ENCODE results near the gene RIPOR3.
"Not testable (repeated sequence)": the region's sequence is repeated elsewhere in the genome, so short reads cannot be mapped to it uniquely, and the experiment has no call there.

Gene RIPOR3

DNA sequence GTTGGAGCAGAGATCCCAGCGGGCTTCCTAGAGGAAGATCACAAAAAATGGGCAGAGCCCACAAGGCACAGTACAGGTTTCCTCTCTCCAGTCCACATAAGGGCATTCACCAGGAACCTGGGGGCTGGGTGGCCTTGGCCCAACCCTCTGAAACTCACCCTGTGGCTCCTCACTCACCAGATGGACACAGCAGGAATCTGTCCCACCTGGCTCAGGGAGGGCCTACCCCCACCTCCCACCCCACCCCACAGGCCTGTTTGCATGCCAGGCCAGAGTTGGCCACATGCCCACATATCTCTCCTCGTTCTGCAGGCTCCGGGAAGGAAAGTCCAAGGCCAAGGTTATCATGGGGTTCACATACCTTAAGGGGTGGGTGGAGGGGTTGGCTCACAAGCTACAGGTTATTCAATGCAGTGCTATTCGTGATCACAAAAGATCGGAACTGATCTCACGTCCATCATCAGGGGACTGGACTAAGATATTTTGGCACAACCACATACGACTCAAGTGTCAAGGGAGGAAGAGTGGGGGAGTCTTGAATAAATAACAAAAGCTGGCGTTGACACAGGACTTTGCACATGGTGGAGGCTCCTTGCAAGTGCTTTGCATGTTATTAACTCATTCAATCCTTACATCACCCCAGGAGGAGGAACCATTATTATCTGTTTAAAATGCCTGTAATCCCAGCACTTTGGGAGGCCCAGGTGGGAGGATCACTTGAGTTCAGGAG lies 13.0 kb downstream of the RIPOR3 start:
- no peak for DNase-seq (ENCODE audit: extremely low spot score)
- CTCF ChIA-PET, result no interaction called here
- POLR2A ChIA-PET, result no interaction called here
- TF ChIP-seq, protein P1, sequence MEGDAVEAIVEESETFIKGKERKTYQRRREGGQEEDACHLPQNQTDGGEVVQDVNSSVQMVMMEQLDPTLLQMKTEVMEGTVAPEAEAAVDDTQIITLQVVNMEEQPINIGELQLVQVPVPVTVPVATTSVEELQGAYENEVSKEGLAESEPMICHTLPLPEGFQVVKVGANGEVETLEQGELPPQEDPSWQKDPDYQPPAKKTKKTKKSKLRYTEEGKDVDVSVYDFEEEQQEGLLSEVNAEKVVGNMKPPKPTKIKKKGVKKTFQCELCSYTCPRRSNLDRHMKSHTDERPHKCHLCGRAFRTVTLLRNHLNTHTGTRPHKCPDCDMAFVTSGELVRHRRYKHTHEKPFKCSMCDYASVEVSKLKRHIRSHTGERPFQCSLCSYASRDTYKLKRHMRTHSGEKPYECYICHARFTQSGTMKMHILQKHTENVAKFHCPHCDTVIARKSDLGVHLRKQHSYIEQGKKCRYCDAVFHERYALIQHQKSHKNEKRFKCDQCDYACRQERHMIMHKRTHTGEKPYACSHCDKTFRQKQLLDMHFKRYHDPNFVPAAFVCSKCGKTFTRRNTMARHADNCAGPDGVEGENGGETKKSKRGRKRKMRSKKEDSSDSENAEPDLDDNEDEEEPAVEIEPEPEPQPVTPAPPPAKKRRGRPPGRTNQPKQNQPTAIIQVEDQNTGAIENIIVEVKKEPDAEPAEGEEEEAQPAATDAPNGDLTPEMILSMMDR (IDR thresholded peaks at IDR 0.05; ENCODE audit: control extremely low read depth, extremely low read depth, low read depth, missing control alignments), result no peak

- ChIA-PET CTCF (interaction anchor here (1.8 kb wide), 1 partner anchor 73 kb away, joined by 4 read pairs; no protein-coding TSS in a partner anchor), POLR2A (no interaction called here)
- TF ChIP-seq, protein P1 (IDR thresholded peaks at IDR 0.05; ENCODE audit: control extremely low read depth, extremely low read depth, low read depth, missing control alignments), result no peak
- no peak for DNase-seq (ENCODE audit: extremely low spot score)
Measured at GRCh38 chr20:50676858-50677257, 14.5 kb downstream of the RIPOR3 start.

GRCh38 chr20:50676377-50676731 lies 15.0 kb downstream of the RIPOR3 start:
- DNase-seq (ENCODE audit: extremely low spot score); POLR2A ChIA-PET: not testable (repeated sequence)
- CTCF ChIA-PET, result interaction anchor here (1.8 kb wide), 1 partner anchor 73 kb away, joined by 4 read pairs; no protein-coding TSS in a partner anchor

- ChIA-PET POLR2A (no interaction called here), CTCF (interaction anchor here (1.8 kb wide), 1 partner anchor 74 kb away, joined by 4 read pairs; no protein-coding TSS in a partner anchor)
- no peak for DNase-seq (ENCODE audit: extremely low spot score)
- TF ChIP-seq, protein P1 (IDR thresholded peaks at IDR 0.05; ENCODE audit: control extremely low read depth, extremely low read depth, low read depth, missing control alignments), result no peak
Measured at GRCh38 chr20:50675671-50676376, 15.5 kb downstream of the RIPOR3 start.

- ChIA-PET POLR2A (no interaction called here), CTCF (interaction anchor here (0.9 kb wide), 1 partner anchor 75 kb away, joined by 3 read pairs; no protein-coding TSS in a partner anchor)
- TF ChIP-seq, protein P1 (IDR thresholded peaks at IDR 0.05; ENCODE audit: control extremely low read depth, extremely low read depth, low read depth, missing control alignments), result no peak
- DNase-seq (ENCODE audit: extremely low spot score), result no peak
Measured at GRCh38 chr20:50674138-50674825, 17.1 kb downstream of the RIPOR3 start.

GRCh38 chr20:50673466-50674137 lies 17.7 kb downstream of the RIPOR3 start:
- ChIA-PET CTCF (interaction anchor here (1.8 kb wide), 1 partner anchor 14 kb away, joined by 3 read pairs; no protein-coding TSS in a partner anchor), POLR2A (no interaction called here)
- TF ChIP-seq, protein P1 (IDR thresholded peaks at IDR 0.05; ENCODE audit: control extremely low read depth, extremely low read depth, low read depth, missing control alignments), result no peak
- no peak for DNase-seq (ENCODE audit: extremely low spot score)

All from GM10248 (cell line).